ENCODE results near the gene ALOX5AP.

- TF ChIP-seq EZH2 (IDR thresholded peaks at IDR 0.05; ENCODE audit: borderline replicate concordance, control insufficient read depth, low read depth, low read length) (no peak), SMAD1 (IDR thresholded peaks at IDR 0.05; ENCODE audit: low read depth, partially characterized antibody) (no peak), EP300 (IDR thresholded peaks at IDR 0.05; ENCODE audit: borderline replicate concordance in 1 of 2, control insufficient read depth in 1 of 2, low read depth in 2 of 2, low read length in 2 of 2) (no peak), ZNF274 (IDR thresholded peaks at IDR 0.05; ENCODE audit: insufficient read depth, insufficient read length) (no peak), POLR2A (IDR thresholded peaks at IDR 0.05; ENCODE audit: low read depth, low read length) (no peak), DPF2 (IDR thresholded peaks at IDR 0.05) (no peak), NR2C2 (IDR thresholded peaks at IDR 0.05; ENCODE audit: borderline replicate concordance, control insufficient read depth, insufficient read length, low read depth) (no peak), ELK1 (IDR thresholded peaks at IDR 0.05; ENCODE audit: low read depth, low read length) (no peak), PAX8 (IDR thresholded peaks at IDR 0.05) (no peak), ATF7 (IDR thresholded peaks at IDR 0.05; ENCODE audit: low read depth) (no peak), REST (IDR thresholded peaks at IDR 0.05; ENCODE audit: low read depth, low read length) (no peak), SREBF1 (IDR thresholded peaks at IDR 0.05; ENCODE audit: low read length) (no peak), SUZ12 (IDR thresholded peaks at IDR 0.05; ENCODE audit: unreplicated experiment) (no peak)
Measured at GRCh38 chr13:30721936-30722335, 13.4 kb upstream of the ALOX5AP start.

Data from GM12878 (cell line).